G401.6 (cell line): ENCODE data around the gene PRKAG2.
"Not testable (repeated sequence)": the region's sequence is repeated elsewhere in the genome, so short reads cannot be mapped to it uniquely, and the experiment has no call there.

ENCODE experiments used
- FAIRE-seq: peaks from 2 replicates; lab custom pipeline; 2012; peaks lifted over from hg19 to GRCh38; lab: Jason Lieb, UNC

PRKAG2 gene

GRCh38 chr7:151851145-151851751 lies 25.7 kb downstream of the PRKAG2 start:
- FAIRE-seq, result no peak

GRCh38 chr7:151850491-151851124 lies 26.3 kb downstream of the PRKAG2 start:
- FAIRE-seq, result no peak

GRCh38 chr7:151849879-151850260 lies 27.0 kb downstream of the PRKAG2 start:
- FAIRE-seq, result no peak

- no peak for FAIRE-seq
Measured at GRCh38 chr7:151849008-151849878, 27.7 kb downstream of the PRKAG2 start.

- FAIRE-seq, result no peak
Measured at GRCh38 chr7:151847681-151848081, 29.2 kb downstream of the PRKAG2 start.

GRCh38 chr7:151847136-151847535 lies 29.8 kb downstream of the PRKAG2 start:
- FAIRE-seq, result no peak

- FAIRE-seq, result no peak
Measured at GRCh38 chr7:151845412-151846205, 31.3 kb downstream of the PRKAG2 start.

GRCh38 chr7:151844825-151845200 lies 32.1 kb downstream of the PRKAG2 start:
- FAIRE-seq, result no peak

- no peak for FAIRE-seq
Measured at GRCh38 chr7:151844071-151844824, 32.7 kb downstream of the PRKAG2 start.

- FAIRE-seq, result no peak
Measured at GRCh38 chr7:151843181-151843580, 33.7 kb downstream of the PRKAG2 start.

- FAIRE-seq, result not testable (repeated sequence)
Measured at GRCh38 chr7:151841395-151842051, 35.4 kb downstream of the PRKAG2 start.

- FAIRE-seq, result no peak
Measured at GRCh38 chr7:151840088-151840910, 36.6 kb downstream of the PRKAG2 start.

GRCh38 chr7:151839451-151839921 lies 37.4 kb downstream of the PRKAG2 start:
- FAIRE-seq, result no peak

- no peak for FAIRE-seq
Measured at GRCh38 chr7:151838861-151839381, 38.0 kb downstream of the PRKAG2 start.

- no peak for FAIRE-seq
Measured at GRCh38 chr7:151838072-151838471, 38.8 kb downstream of the PRKAG2 start.

- no peak for FAIRE-seq
Measured at GRCh38 chr7:151837285-151838042, 39.5 kb downstream of the PRKAG2 start.

GRCh38 chr7:151836927-151837205 lies 40.0 kb downstream of the PRKAG2 start:
- no peak for FAIRE-seq

- no peak for FAIRE-seq
Measured at GRCh38 chr7:151836191-151836926, 40.6 kb downstream of the PRKAG2 start.

- no peak for FAIRE-seq
Measured at GRCh38 chr7:151835636-151836035, 41.3 kb downstream of the PRKAG2 start.
